ENCODE data around the gene HCN3.
"Not testable (repeated sequence)": the region's sequence is repeated elsewhere in the genome, so short reads cannot be mapped to it uniquely, and the experiment has no call there.

The HCN3 gene

DNA sequence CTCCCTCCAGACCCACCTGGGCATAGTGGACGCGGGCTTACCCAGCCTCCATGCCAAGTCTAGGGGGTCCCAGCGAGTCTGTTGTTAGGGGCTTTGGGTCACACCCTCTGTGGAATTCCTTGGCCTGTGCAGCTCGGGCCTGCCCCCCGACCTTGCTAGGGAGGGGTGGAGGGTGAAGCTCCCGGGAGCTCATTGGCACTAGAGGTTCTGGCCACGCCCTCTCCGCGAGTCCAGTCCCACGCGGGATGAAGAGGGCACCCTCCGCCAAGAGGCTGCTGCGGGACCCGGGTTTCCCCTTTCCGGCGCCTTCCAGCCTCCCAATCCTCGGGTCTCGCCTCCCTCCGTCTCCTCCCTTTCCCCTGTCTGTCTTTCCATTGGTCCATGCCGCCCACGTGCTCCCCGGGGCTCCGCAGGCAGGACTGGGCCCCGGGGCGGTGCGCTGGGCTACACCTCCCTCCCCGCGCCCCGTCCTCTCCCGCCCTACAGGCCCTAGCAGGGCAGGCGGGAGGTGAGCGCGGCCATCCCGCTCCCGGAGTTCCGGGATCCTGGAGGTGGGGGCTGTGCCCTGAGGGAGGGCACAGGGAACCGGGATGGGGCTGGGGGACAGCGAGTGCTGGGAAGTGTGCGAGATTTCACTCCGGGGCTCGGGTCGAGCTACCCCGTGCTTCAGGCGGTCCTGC is 46.9 kb downstream of the HCN3 start:
- Histone ChIP-seq H3K36me3 (ENCODE audit: control insufficient read depth, insufficient read depth, low read length) (peaks cover 2% of the 10 kb centered on the region), H3K4me1 (ENCODE audit: control insufficient read depth, insufficient read depth, low read length) (peaks cover 20% of the 10 kb centered on the region), H3K4me3 (ENCODE audit: low read length) (peak overlapping the region; percentile 94), H3K27me3 (ENCODE audit: control insufficient read depth, insufficient read depth, low read length) (no peaks in the 10 kb centered on the region), H3K9ac (ENCODE audit: low read length) (peak overlapping the region; percentile 75), H3K27ac (ENCODE audit: low read depth, low read length) (peak overlapping the region; percentile 93)

DNA sequence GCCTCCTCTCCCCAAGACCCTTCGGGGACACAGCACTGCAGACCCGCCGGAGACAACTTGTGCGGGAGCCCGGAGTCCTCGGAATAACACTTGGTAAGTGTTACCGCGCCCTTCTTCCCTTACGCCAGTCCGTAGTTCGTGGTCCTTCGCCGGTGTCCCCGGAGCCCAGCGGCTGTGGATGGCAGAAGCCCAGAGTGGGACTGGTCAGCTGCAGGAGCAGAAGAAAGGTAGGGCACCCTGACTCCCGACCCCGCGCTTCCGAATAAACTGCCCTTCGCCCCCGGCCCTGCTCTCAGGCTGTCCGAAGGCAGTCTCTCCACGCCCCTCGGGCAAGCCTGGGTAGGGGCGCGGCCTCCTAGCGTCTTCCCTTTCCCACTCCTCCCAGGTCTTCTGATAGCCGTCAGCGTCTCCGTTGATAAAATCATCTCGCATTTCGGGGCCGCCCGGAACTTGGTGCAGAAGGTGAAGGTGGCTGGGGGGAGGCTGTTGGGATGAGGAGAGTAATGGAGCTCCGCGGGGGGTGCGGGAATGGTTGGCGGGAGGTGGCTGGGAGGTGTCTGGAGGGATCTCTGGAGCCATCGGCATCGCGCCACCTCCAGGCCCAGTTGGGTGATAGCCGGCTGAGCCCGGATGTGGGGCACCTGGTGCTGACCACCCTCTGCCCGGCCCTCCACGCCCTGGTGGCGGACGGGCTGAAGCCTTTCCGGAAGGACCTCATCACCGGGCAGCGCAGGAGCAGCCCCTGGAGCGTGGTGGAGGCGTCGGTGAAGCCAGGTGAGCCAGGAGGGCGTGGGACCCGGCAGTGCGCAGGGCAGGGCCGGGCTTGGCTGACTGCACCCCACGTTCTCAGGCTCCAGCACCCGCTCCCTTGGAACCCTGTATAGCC is 47.7 kb downstream of the HCN3 start:
- peaks cover 3% of the 10 kb centered on the region for H3K36me3 ChIP-seq (ENCODE audit: control insufficient read depth, insufficient read depth, low read length)
- H3K4me3 ChIP-seq (ENCODE audit: low read length) = peak overlapping the region; percentile 94
- no peaks in the 10 kb centered on the region for H3K27me3 ChIP-seq (ENCODE audit: control insufficient read depth, insufficient read depth, low read length)
- peak overlapping the region; percentile 75 for H3K9ac ChIP-seq (ENCODE audit: low read length)
- H3K27ac ChIP-seq (ENCODE audit: low read depth, low read length) = peak overlapping the region; percentile 73
- H3K4me1 ChIP-seq (ENCODE audit: control insufficient read depth, insufficient read depth, low read length) = peaks cover 20% of the 10 kb centered on the region

DNA sequence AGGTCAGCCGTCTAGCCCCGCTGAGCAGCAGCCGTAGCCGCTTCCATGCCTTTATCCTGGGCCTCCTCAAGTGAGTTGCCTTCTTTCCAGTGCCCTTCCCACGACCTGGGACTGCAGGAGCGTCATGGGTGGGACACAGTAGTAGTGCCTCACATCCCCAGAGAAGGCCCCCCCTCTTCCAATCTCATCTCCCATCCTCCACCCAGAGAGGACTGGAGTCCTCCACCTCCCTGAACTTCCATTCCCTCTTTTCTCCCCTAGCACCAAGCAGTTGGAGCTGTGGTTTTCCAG is 48.3 kb downstream of the HCN3 start:
- H3K27me3 ChIP-seq (ENCODE audit: control insufficient read depth, insufficient read depth, low read length) = no peaks in the 10 kb centered on the region
- no peak overlapping the region for H3K27ac ChIP-seq (ENCODE audit: low read depth, low read length)
- peaks cover 9% of the 10 kb centered on the region for H3K36me3 ChIP-seq (ENCODE audit: control insufficient read depth, insufficient read depth, low read length)
- peaks cover 17% of the 10 kb centered on the region for H3K4me1 ChIP-seq (ENCODE audit: control insufficient read depth, insufficient read depth, low read length)
- H3K9ac ChIP-seq (ENCODE audit: low read length) = no peak overlapping the region
- H3K4me3 ChIP-seq (ENCODE audit: low read length) = peak overlapping the region; percentile 94

DNA sequence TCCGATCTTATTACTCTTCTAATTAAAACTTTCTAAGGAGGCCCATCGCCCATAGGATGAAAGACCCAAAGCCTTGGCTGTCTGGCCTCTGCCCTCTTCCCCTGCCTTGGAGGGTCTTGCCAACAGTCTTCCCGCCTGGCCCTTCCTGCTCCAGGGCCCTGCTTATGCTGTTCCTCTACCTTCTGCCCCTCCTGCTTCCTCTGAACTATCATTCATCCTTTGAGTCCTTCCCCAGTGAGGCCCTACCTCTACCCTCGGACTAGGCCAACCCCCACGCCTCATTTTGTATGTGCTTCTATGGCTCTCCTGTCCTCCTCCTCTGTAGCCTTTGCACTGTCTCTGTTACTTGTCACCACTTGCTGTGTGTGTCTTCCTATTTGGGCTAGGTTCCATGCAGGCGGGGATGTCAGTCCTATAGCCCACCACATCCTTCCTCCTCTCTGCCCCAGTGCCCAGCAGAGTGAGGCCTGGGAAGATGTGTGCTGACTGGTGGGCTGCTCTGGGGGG is 48.8 kb downstream of the HCN3 start:
- H3K4me1 ChIP-seq (ENCODE audit: control insufficient read depth, insufficient read depth, low read length) = peaks cover 17% of the 10 kb centered on the region
- peak overlapping the region; percentile 94 for H3K4me3 ChIP-seq (ENCODE audit: low read length)
- no peak overlapping the region for H3K27ac ChIP-seq (ENCODE audit: low read depth, low read length)
- no peak overlapping the region for H3K9ac ChIP-seq (ENCODE audit: low read length)
- peaks cover 10% of the 10 kb centered on the region for H3K36me3 ChIP-seq (ENCODE audit: control insufficient read depth, insufficient read depth, low read length)
- no peaks in the 10 kb centered on the region for H3K27me3 ChIP-seq (ENCODE audit: control insufficient read depth, insufficient read depth, low read length)

- Histone ChIP-seq H3K27ac (ENCODE audit: low read depth, low read length) (no peak overlapping the region), H3K36me3 (ENCODE audit: control insufficient read depth, insufficient read depth, low read length) (peaks cover 10% of the 10 kb centered on the region)
These were observed 49.4 kb downstream of the HCN3 start for GRCh38 chr1:155326631-155327037.

DNA sequence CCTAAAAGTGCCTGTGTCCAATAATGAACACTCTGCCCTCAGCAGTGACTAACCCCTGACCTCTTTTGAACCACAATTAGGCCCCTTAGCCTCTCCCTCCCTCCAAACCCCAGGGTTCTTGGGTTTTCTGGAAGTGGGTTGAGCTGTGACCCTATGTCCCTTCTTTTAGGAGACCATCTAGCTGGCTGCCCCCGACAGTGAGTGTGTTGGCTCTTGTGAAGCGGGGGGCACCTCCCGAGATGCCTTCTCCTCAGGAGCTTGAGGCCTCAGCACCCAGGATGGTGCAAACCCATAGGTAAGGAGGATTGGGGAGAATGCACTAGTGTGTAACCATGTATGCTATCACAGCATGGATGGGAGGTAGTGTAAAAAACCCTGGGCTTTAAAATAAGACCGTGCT is 50.7 kb downstream of the HCN3 start:
- Histone ChIP-seq H3K27ac (ENCODE audit: low read depth, low read length) (no peak overlapping the region), H3K4me1 (ENCODE audit: control insufficient read depth, insufficient read depth, low read length) (peaks cover 4% of the 10 kb centered on the region), H3K4me3 (ENCODE audit: low read length) (no peak overlapping the region), H3K27me3 (ENCODE audit: control insufficient read depth, insufficient read depth, low read length) (no peaks in the 10 kb centered on the region), H3K36me3 (ENCODE audit: control insufficient read depth, insufficient read depth, low read length) (peaks cover 10% of the 10 kb centered on the region), H3K9ac (ENCODE audit: low read length) (no peak overlapping the region)

More at GRCh38 chr1:155326631-155327037, 49.4 kb downstream of the HCN3 start:
- no peaks in the 10 kb centered on the region for H3K27me3 ChIP-seq (ENCODE audit: control insufficient read depth, insufficient read depth, low read length)
- peaks cover 12% of the 10 kb centered on the region for H3K4me1 ChIP-seq (ENCODE audit: control insufficient read depth, insufficient read depth, low read length)
- H3K9ac ChIP-seq (ENCODE audit: low read length) = no peak overlapping the region
- H3K4me3 ChIP-seq (ENCODE audit: low read length) = no peak overlapping the region

DNA sequence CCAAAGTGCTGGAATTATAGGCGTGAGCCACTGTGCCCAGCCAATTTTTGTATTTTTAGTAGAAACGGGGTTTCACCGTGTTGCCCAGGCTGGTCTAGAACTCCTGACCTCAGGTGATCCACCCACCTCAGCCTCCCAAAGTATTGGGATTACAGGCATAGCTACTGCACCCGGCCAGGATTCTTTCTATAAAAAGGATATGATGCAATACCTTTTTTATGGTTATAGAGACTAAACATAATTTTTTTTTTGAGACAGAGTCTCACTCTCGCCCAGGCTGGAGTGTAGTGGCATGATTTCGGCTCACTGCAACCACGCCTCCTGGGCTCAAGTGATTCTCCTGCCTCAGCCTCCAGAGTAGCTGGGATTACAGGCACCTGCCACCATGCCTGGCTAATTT is 51.6 kb downstream of the HCN3 start:
- H3K27me3 ChIP-seq (ENCODE audit: control insufficient read depth, insufficient read depth, low read length); H3K4me3 ChIP-seq (ENCODE audit: low read length); H3K27ac ChIP-seq (ENCODE audit: low read depth, low read length); H3K9ac ChIP-seq (ENCODE audit: low read length); H3K4me1 ChIP-seq (ENCODE audit: control insufficient read depth, insufficient read depth, low read length): not testable (repeated sequence)
- peaks cover 10% of the 10 kb centered on the region for H3K36me3 ChIP-seq (ENCODE audit: control insufficient read depth, insufficient read depth, low read length)

GRCh38 chr1:155329980-155330598 is 52.8 kb downstream of the HCN3 start:
- H3K27ac ChIP-seq (ENCODE audit: low read depth, low read length) = no peak overlapping the region
- no peaks in the 10 kb centered on the region for H3K27me3 ChIP-seq (ENCODE audit: control insufficient read depth, insufficient read depth, low read length)
- H3K4me3 ChIP-seq (ENCODE audit: low read length) = no peak overlapping the region
- H3K9ac ChIP-seq (ENCODE audit: low read length) = peak overlapping the region; percentile 21
- H3K4me1 ChIP-seq (ENCODE audit: control insufficient read depth, insufficient read depth, low read length) = peaks cover 4% of the 10 kb centered on the region
- peaks cover 10% of the 10 kb centered on the region for H3K36me3 ChIP-seq (ENCODE audit: control insufficient read depth, insufficient read depth, low read length)

GRCh38 chr1:155334962-155335361 is 57.7 kb downstream of the HCN3 start:
- peaks cover 29% of the 10 kb centered on the region for H3K36me3 ChIP-seq (ENCODE audit: control insufficient read depth, insufficient read depth, low read length)
- H3K9ac ChIP-seq (ENCODE audit: low read length) = no peak overlapping the region
- no peak overlapping the region for H3K4me3 ChIP-seq (ENCODE audit: low read length)
- no peaks in the 10 kb centered on the region for H3K27me3 ChIP-seq (ENCODE audit: control insufficient read depth, insufficient read depth, low read length)
- H3K4me1 ChIP-seq (ENCODE audit: control insufficient read depth, insufficient read depth, low read length) = no peaks in the 10 kb centered on the region
- H3K27ac ChIP-seq (ENCODE audit: low read depth, low read length) = no peak overlapping the region
